ENCODE results near the gene USP20. TPM values are rescaled to one million over a fixed set of nuclear protein-coding genes. Genes with fewer than 3 reads are reported as not detected.

The USP20 gene
- total and polyA plus RNA-seq, 4 donors, result 15.7 to 24.1 (median 21.4) TPM

DNA sequence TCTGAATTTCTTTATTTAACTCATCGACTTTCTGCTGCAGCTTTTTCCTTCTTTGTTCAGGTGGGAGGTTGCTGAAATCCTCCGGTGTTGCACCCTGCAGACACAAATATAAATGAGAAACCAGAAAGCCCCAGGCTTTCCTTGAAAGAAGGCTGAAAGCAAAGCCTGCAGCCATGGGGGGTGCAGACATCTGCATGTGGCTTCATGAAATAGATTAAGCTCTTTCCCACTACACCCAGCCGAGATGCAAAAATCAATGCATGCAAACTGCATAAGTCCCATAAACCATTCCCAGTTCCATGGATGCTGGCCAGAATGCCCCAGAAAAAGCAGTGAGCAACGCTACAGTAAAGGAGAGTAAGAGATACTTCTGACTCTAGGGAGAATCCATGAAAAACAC is 73.6 kb downstream of the USP20 start:
- ATAC-seq (ENCODE audit: insufficient read depth, low FRiP score), result no peak
- WGBS, 2 donors, result 84 to 93% methylated on average over 4 of the region's 4 CpGs
- peaks cover 5 to 21% (median 8%) of the 10 kb centered on the region in 4 donors for H3K36me3 ChIP-seq (ENCODE audit: control insufficient read depth in 4 of 4, insufficient read depth in 4 of 4, low read length in 4 of 4)

DNA sequence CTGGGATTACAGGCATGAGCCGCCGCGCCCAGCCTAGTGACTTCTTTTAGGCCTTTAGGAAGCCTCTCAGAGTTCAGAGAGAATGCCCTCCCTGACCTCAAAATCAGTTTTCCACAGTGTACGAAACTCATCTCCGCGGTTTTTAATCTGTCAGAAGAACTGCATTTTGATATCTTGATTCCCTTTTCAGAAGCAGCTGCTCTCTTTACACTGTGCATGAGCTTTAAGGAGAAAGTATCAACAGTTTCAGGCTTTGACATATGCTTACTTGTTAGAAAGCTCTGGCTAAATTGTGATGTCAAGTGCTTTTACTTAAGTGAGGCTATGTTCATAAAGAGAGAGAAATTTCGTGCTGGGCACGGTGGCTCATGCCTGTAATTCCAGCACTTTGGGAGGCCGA is 74.6 kb downstream of the USP20 start:
- TF ChIP-seq, protein P1, sequence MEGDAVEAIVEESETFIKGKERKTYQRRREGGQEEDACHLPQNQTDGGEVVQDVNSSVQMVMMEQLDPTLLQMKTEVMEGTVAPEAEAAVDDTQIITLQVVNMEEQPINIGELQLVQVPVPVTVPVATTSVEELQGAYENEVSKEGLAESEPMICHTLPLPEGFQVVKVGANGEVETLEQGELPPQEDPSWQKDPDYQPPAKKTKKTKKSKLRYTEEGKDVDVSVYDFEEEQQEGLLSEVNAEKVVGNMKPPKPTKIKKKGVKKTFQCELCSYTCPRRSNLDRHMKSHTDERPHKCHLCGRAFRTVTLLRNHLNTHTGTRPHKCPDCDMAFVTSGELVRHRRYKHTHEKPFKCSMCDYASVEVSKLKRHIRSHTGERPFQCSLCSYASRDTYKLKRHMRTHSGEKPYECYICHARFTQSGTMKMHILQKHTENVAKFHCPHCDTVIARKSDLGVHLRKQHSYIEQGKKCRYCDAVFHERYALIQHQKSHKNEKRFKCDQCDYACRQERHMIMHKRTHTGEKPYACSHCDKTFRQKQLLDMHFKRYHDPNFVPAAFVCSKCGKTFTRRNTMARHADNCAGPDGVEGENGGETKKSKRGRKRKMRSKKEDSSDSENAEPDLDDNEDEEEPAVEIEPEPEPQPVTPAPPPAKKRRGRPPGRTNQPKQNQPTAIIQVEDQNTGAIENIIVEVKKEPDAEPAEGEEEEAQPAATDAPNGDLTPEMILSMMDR (IDR thresholded peaks at IDR 0.05; ENCODE audit: control extremely low read depth, extremely low read depth), result no peak
- H3K36me3 ChIP-seq (ENCODE audit: control insufficient read depth in 4 of 4, insufficient read depth in 4 of 4, low read length in 4 of 4), result peaks cover 4 to 19% (median 6%) of the 10 kb centered on the region in 4 donors
- ATAC-seq (ENCODE audit: insufficient read depth, low FRiP score) (no peak), DNase-seq (no peak)
- H3K4me1 ChIP-seq (ENCODE audit: control insufficient read depth in 5 of 5, insufficient read depth in 5 of 5, low read length in 5 of 5), result no peaks in the 10 kb centered on the region
- no peaks in the 10 kb centered on the region for H3K9me3 ChIP-seq (ENCODE audit: control insufficient read depth in 4 of 4, insufficient read depth in 3 of 4, low read length in 3 of 4)
- H3K27ac ChIP-seq (ENCODE audit: low read depth in 1 of 2, low read length in 1 of 2), result no peak overlapping the region
- no peak overlapping the region for H3K9ac ChIP-seq (ENCODE audit: insufficient read depth in 1 of 2, low read length in 2 of 2)
- 92 to 96% methylated on average over 9 of the region's 9 CpGs for WGBS, 2 donors
- no peak overlapping the region for H3K4me3 ChIP-seq
- no peaks in the 10 kb centered on the region for H3K27me3 ChIP-seq (ENCODE audit: control insufficient read depth in 3 of 3, insufficient read depth in 3 of 3, low read length in 2 of 3)

More for the DNA sequence above, 73.6 kb downstream of the USP20 start:
- DNase-seq, result no peak
- Histone ChIP-seq H3K4me1 (ENCODE audit: control insufficient read depth in 5 of 5, insufficient read depth in 5 of 5, low read length in 5 of 5) (no peaks in the 10 kb centered on the region), H3K4me3 (no peak overlapping the region), H3K27me3 (ENCODE audit: control insufficient read depth in 3 of 3, insufficient read depth in 3 of 3, low read length in 2 of 3) (no peaks in the 10 kb centered on the region), H3K9ac (ENCODE audit: insufficient read depth in 1 of 2, low read length in 2 of 2) (no peak overlapping the region), H3K9me3 (ENCODE audit: control insufficient read depth in 4 of 4, insufficient read depth in 3 of 4, low read length in 3 of 4) (no peaks in the 10 kb centered on the region), H3K27ac (ENCODE audit: low read depth in 1 of 2, low read length in 1 of 2) (no peak overlapping the region)
- TF ChIP-seq, protein P1 (IDR thresholded peaks at IDR 0.05; ENCODE audit: control extremely low read depth, extremely low read depth), result no peak

DNA sequence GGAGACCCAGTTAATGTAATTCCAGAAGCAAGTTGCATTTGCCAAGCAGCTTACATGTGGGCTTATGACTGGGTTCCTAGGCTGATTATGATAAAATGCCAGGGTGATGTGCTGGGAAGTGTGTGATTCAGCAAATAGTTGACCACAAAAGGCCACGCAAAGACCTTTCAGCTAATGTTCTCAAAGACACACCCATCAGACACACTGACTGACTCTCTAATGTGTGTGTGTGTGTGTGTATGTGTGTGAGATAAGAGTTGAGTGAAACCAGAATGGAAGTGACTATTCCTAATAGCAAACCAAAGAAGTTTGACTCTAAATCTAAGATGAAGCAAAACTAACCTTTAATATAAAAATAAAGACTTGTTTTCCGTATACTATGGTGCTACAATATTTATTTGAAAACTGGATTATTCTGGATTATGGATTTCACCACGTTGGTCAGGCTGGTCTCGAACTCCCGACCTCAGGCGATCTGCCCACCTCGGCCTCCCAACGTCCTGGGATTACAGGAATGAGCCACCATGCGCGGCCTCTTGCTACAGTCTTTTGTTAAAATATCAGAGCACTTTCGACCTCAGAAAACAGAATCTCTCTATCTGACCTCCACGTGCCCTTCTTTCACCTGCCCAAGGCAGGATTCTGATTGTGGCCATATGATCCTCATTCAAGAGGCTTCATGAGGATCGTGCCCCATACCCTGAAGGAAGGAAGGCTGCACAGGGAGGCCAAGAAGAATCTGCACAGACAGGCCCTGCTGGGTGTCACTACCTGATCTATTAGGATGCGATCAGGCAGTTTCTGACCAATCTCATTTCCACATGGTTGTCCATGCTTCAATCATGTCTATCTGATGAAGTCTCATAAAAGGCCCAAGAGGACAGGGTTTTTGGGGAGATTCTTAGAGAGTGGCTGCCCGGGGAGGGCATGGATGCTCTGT is 75.6 kb downstream of the USP20 start:
- TF ChIP-seq, protein P1 (IDR thresholded peaks at IDR 0.05; ENCODE audit: control extremely low read depth, extremely low read depth), result no peak
- no peaks in the 10 kb centered on the region for H3K27me3 ChIP-seq (ENCODE audit: control insufficient read depth in 3 of 3, insufficient read depth in 3 of 3, low read length in 2 of 3)
- no peaks in the 10 kb centered on the region for H3K4me1 ChIP-seq (ENCODE audit: control insufficient read depth in 5 of 5, insufficient read depth in 5 of 5, low read length in 5 of 5)
- DNase-seq (no peak), ATAC-seq (ENCODE audit: insufficient read depth, low FRiP score) (peak; percentile 69)
- 86 to 87% methylated on average over 15 of the region's 15 CpGs for WGBS, 2 donors
- no peak overlapping the region for H3K27ac ChIP-seq (ENCODE audit: low read depth in 1 of 2, low read length in 1 of 2)
- no peak overlapping the region for H3K9ac ChIP-seq (ENCODE audit: insufficient read depth in 1 of 2, low read length in 2 of 2)
- H3K36me3 ChIP-seq (ENCODE audit: control insufficient read depth in 4 of 4, insufficient read depth in 4 of 4, low read length in 4 of 4), result peaks cover 4 to 19% (median 6%) of the 10 kb centered on the region in 4 donors
- no peak overlapping the region for H3K4me3 ChIP-seq
- H3K9me3 ChIP-seq (ENCODE audit: control insufficient read depth in 4 of 4, insufficient read depth in 3 of 4, low read length in 3 of 4), result no peaks in the 10 kb centered on the region

Data from lung (tissue), 12 donors.